CD4-positive, alpha-beta T cell treated with Interleukin-17A for 4 hours (primary cell): Measurements from ENCODE around the gene FHAD1.

Experiments used
- DNase-seq: peaks from one replicate; pipeline ENCODE4 v3.0.0-alpha.2; 2020; ENCODE audit warnings: mixed read lengths

Gene FHAD1

DNA sequence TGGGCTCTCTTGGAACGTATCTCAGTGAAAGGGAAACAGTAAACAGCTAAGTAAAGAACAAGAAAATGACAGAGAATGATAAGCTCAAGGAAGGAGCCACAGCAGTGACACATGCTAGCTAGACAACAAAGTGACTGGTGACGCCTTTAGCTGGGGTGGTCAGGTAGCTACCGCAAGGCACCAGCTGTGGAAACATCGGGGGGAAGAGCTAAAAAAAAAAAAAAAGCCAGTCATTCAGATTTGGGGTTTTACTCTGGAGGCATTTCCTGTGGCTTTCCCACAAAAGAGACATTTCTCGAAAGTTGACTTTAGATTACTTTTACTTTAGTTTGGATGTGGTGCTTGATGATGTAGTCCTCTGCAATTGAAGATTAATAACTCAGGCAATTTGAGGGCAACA lies 2.1 kb downstream of the FHAD1 start:
- peak; percentile 24 for DNase-seq

- no peak for DNase-seq
Measured at GRCh38 chr1:15251857-15252835, 5.1 kb downstream of the FHAD1 start.

DNA sequence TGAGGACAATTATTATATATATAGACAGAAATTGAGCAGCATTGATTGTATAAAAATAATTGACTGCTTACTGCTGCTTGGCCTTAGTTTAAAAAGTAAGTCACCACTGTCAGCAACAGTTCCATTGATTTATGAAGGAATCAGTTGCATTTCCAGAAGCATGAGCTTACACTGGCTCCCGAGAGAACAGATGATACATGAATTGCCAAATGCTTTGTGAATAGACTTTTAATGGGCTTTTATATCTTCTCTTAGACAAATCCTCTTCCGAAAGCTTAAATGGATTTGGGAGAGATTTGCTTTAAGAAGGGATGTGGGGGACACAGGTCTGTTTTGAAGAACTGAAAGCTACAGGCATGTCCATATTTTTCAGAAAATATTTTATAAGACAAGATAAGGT lies 7.5 kb downstream of the FHAD1 start:
- DNase-seq, result no peak

- no peak for DNase-seq
Measured at GRCh38 chr1:15255582-15256149, 8.6 kb downstream of the FHAD1 start.

DNA sequence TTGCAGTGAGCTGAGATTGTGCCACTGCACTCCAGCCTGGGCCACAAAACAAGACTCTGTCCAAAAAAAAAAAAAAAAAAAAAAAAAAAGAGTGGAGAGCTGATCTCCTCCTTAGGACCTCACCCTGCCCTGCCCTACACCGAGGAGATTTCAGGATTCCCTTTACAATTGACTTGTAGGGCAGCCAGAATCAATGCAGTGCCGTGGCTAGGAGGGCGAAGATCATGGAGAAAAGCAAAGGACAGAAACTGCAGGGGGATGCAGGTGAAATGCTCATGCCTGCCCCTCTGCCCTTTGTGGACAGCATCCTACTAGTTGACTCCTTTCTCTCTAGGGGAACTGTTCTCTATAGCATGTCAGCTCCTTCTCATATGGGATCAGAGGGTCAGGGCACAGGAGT lies 9.6 kb downstream of the FHAD1 start:
- no peak for DNase-seq

GRCh38 chr1:15257309-15257708 lies 10.3 kb downstream of the FHAD1 start:
- no peak for DNase-seq

DNA sequence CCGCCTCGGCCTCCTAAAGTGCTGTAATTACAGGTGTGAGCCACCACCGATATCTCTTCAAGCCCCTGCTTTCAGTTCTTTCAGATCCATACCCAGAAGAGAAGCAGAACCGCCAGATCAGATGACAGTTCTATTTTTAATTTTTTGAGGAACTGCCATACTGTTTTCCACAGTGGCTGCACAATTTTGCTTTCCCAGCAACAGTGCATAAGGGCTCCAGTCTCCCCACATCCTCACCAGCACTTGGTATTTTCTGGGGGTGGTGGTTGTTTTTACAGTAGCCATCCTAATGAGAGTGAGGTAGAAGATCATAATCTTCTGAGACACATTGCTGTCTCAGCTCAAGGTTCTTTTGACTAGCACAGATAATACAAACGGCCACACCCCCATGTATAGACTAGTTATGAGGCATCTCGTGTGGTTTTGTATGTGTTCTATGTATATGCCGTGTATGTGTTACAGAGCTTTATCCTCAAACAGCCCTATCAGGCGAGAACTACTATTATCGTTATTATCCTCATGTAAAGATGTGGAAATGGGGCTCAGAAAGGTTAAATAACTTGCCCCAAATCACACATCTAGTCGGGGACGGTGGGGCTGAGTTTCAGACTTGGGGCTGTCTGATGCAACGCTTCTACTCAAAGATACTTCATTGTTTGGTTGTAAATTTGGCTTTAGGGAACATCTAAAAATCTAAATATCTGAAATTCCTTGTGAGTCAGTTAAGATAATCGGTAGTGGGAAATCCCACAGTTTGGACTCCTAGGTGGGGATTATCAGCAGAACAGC lies 12.0 kb downstream of the FHAD1 start:
- DNase-seq, result no peak

GRCh38 chr1:15259622-15260007 lies 12.6 kb downstream of the FHAD1 start:
- DNase-seq, result no peak

DNA sequence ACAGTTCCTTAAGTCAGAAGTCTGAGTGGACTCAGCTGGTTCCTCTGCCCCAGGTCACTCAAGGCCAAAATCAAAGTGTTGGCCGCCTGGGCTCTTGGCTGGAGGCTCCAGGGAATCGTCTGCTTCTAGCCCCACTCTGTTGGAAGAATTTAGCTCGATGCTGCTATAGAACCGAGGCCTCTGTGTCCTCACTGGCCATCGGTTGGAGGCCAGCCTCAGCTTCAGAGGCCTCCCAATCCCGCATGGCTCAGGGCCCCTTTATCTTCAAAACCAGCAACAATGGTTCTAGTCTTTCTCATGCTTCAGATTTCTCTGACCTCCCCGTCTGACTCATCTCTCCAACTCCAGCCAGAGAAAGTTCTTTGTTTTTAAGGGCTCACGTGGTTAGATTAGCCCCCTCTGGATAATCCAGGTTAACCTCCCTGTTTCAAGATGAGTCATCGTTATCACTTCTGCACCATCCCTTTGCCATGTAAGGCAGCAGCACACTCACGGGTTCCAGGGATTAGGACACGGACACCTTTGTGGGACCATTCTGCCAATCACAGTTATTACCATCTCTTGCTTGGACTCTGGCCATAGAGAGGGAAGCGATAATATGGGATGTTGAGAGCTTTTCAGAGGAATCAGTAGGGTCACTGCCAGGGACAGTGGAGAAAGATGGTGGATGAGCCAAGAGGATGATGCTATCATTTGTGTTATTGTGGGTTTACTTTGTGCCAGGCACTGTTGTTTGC lies 13.6 kb downstream of the FHAD1 start:
- no peak for DNase-seq

DNA sequence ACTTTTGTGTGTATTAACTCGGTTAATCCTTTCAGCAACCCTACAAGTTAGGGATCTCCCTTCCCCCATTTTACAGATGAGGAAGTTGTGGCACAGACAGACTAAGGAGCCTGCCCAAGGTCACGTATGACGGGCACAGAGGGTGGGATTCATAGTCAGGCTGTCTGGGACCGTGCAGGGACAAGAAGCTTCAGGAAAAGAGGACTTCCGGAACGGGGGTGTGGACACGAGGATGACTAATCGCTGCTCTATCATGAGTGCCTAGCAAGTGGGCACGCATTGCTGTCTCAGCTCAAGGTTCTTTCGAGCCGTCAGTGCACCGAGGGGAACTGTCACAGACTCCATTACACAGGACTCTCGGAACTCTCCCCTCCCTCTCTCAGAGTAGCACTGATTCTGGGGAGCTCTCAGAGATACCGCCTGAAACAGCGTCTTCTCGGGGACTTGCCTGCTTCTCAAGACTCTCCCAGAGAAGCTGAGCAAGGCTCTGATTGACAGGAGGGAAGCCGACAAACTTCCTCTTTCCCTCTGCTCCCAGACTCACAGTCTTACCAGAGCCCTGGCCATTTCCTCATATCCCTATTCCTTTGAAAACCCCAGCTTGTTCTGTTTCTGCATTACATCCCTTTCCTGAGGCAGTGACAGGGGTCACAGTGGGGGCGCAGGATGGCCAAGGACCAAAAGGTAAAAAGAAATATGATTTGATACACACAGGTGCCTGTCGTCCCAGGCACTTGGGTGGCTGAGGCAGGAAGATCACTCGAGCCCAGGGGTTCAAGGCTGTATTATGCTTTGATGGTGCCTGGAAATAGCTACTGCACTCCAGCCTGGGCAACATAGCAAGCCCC lies 14.4 kb downstream of the FHAD1 start:
- DNase-seq, result no peak

- no peak for DNase-seq
Measured at GRCh38 chr1:15262003-15262377, 15.0 kb downstream of the FHAD1 start.

DNA sequence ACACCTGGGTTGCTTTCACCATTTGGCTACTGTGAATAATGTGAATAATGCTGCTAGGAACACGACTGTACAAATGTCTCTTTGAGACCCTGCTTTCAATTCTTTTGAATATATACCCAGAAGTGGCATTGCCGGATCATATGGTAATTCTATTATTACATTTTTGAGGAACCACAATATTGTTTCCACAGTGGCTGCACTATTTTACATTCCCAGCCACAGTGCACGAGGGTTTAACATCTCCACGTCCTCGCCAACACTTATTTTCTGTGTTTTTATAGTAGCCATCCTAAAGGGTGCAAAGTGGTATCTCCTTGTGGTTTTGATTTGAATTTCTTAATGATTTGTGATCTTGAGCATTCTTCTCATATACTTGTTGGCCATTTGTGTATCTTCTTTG lies 15.7 kb downstream of the FHAD1 start:
- no peak for DNase-seq

- DNase-seq, result no peak
Measured at GRCh38 chr1:15264769-15265168, 17.7 kb downstream of the FHAD1 start.

DNA sequence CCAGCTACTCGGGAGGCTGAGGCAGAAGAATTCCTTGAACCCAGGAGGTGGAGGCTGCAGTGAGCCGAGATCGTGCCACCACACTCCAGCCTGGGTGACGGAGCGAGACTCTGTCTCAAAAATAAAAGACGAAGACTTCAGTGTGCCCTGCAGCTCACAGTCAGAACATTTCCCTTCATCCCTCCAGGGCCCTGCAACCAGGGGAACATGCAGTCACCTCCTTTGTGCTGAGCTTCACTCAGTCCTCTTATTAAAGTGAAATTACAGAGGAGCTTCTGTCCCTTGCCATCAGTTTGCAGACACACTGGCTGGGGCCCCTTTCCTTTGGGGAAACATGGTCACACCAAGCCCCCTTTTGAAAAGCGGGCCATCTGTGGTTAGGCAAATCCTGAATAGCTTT lies 24.2 kb downstream of the FHAD1 start:
- no peak for DNase-seq

DNA sequence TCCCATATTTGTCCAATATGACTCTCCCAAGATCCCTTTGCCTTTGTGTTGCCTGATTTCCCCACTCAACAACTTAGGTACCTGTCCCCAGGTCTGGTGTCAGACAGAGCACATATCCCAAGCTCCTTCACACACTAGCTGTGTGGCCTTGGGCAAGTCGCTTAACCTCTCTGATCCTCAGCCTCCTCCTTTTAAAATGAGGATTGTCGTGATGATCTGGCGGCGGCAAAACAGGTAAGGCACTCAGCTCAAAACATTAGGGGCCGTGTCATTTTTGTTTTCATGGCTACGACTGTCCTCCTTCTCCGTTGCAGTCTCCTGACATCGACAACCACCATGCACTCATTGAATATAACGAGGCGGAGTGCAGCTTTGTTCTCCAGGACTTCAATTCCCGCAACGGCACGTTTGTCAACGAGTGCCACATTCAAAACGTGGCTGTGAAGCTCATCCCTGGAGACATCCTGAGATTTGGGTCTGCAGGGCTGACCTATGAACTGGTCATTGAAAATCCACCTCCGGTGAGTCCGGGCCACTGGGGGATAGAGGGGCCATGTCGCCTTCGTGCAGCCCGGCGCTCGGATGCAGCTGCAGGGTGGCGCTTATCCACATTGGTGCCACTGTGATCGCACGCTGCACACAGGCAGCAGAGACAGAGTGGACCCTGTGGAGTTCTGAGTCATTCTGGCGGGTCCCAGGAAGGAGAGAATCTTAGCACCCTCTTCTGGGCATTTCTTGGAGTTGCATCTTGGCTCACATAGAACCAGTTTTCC lies 25.2 kb downstream of the FHAD1 start:
- peak; percentile 9 for DNase-seq

DNA sequence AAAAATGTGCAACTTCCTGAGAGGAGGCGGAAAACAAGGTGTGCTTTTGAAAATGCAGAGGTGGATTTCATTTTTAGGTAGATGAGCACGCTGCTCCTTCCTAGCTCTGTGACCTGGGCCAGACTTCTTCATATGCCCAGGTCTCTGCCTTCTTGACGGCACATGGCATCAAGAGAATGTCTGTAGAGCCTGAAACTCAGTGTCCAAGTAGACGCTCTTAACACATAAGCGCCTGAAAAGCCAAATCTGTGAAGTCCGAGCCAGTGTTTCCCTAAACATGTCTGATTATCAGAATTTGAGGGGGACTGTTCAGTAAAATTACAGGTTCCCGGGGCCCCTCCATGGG lies 25.7 kb downstream of the FHAD1 start:
- no peak for DNase-seq

DNA sequence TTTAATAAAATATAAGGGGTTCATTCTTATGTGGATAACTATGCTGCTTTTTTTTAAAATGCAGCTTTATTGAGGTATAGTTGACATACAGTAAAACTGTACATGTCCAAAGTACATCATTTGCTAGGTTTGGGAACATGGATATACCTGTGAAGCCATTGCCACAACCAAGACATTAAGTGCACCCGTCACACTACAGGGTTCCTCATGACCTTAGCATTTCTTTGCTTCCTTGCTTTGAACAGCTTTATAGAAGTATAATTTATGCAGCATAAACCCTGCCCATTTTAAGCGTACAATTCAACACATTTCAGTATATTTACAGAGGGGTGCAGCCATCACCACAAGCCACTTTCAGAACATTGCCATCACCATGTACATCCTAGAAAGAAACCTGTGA lies 26.3 kb downstream of the FHAD1 start:
- DNase-seq, result no peak

GRCh38 chr1:15275921-15276683 lies 29.1 kb downstream of the FHAD1 start:
- DNase-seq, result no peak

- DNase-seq, result no peak
Measured at GRCh38 chr1:15276691-15277446, 29.8 kb downstream of the FHAD1 start.

GRCh38 chr1:15277447-15277838 lies 30.4 kb downstream of the FHAD1 start:
- DNase-seq, result no peak
